Endothelial cell (in vitro differentiated cells): Measurements from ENCODE around the gene MYO18B. TPM values are rescaled to one million over a fixed set of nuclear protein-coding genes. Genes with fewer than 3 reads are reported as not detected.
A peak's percentile ranks its signal among the peaks of the same experiment; 100 is the strongest.

Experiments
- DNase-seq: peaks from one replicate; pipeline ENCODE4 v3.0.0; 2021; ENCODE audit warnings: low spot score
- H3K27ac Mint-ChIP-seq: one replicate; pipeline ENCODE4 v1.8.0; 2021; ENCODE audit warnings: mixed read lengths, inconsistent platforms; ENCODE audit not compliant: unreplicated experiment
- H3K27me3 Mint-ChIP-seq: one replicate; pipeline ENCODE4 v1.8.0; 2021; ENCODE audit warnings: mild to moderate bottlenecking, moderate library complexity, mixed read lengths, inconsistent platforms; ENCODE audit not compliant: unreplicated experiment
- H3K36me3 Mint-ChIP-seq: one replicate; pipeline ENCODE4 v1.8.0; 2021; ENCODE audit warnings: mild to moderate bottlenecking, low read depth, mixed read lengths, inconsistent platforms; ENCODE audit not compliant: unreplicated experiment
- H3K4me1 Mint-ChIP-seq: one replicate; pipeline ENCODE4 v1.8.0; 2021; ENCODE audit warnings: mild to moderate bottlenecking, mixed read lengths, inconsistent platforms; ENCODE audit not compliant: unreplicated experiment
- H3K4me3 Mint-ChIP-seq: one replicate; pipeline ENCODE4 v1.8.0; 2021; ENCODE audit warnings: mild to moderate bottlenecking, mixed read lengths, inconsistent platforms; ENCODE audit not compliant: unreplicated experiment
- H3K9me3 Mint-ChIP-seq: one replicate; pipeline ENCODE4 v1.8.0; 2021; ENCODE audit warnings: mixed read lengths, inconsistent platforms; ENCODE audit not compliant: unreplicated experiment
- total RNA-seq: library from RNA; stranded (reverse); fragmentation: NEBNext Ultra II Directional; extraction: Animal tissue kit (Norgen Biotek cat#: 25700); gene quantifications from one replicate; pipeline ENCODE4 v1.2.1, GENCODE V29; 2021; ENCODE audit not compliant: unreplicated experiment
- TF ChIP-seq, protein P1 (sequence below): fragments of 200-600 bp; sonication (generic); IDR thresholded peaks from one replicate; pipeline ENCODE4 v1.5.0; 2021; ENCODE audit warnings: antibody characterized with exemption; ENCODE audit not compliant: unreplicated experiment

Gene MYO18B
- total RNA-seq, 1 donor from 2014 or later, result not detected

GRCh38 chr22:26056455-26057200 is 314.6 kb downstream of the MYO18B start:
- H3K4me3 Mint-ChIP-seq, result no peak overlapping the region
- H3K27ac Mint-ChIP-seq, result no peak overlapping the region
- TF ChIP-seq, protein P1, sequence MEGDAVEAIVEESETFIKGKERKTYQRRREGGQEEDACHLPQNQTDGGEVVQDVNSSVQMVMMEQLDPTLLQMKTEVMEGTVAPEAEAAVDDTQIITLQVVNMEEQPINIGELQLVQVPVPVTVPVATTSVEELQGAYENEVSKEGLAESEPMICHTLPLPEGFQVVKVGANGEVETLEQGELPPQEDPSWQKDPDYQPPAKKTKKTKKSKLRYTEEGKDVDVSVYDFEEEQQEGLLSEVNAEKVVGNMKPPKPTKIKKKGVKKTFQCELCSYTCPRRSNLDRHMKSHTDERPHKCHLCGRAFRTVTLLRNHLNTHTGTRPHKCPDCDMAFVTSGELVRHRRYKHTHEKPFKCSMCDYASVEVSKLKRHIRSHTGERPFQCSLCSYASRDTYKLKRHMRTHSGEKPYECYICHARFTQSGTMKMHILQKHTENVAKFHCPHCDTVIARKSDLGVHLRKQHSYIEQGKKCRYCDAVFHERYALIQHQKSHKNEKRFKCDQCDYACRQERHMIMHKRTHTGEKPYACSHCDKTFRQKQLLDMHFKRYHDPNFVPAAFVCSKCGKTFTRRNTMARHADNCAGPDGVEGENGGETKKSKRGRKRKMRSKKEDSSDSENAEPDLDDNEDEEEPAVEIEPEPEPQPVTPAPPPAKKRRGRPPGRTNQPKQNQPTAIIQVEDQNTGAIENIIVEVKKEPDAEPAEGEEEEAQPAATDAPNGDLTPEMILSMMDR, result no peak
- H3K27me3 Mint-ChIP-seq, result no peaks in the 10 kb centered on the region
- no peak for DNase-seq
- no peaks in the 10 kb centered on the region for H3K36me3 Mint-ChIP-seq
- H3K9me3 Mint-ChIP-seq, result no peaks in the 10 kb centered on the region
- peaks cover 11% of the 10 kb centered on the region for H3K4me1 Mint-ChIP-seq

DNA sequence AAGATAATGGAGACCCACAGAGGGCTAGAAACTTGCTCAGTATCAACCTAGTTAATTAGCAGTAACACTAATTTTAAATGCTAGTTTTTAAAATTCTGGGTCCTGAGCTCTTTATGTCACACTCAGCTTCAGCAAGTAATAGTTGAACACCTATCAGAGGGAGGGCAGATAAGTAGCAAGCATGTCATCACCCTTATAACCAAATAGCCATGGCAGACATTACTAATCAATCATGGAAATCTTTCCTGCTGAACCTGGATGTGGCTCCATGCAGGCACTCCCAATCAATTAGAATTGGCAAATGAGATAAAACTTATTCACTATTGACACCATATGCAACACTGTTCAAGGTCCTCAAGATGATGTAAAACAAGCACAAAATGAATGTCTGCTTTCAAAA is 315.7 kb downstream of the MYO18B start:
- peaks cover 11% of the 10 kb centered on the region for H3K4me1 Mint-ChIP-seq
- no peaks in the 10 kb centered on the region for H3K36me3 Mint-ChIP-seq
- TF ChIP-seq, protein P1, result no peak
- no peaks in the 10 kb centered on the region for H3K27me3 Mint-ChIP-seq
- no peak overlapping the region for H3K27ac Mint-ChIP-seq
- no peak for DNase-seq
- no peak overlapping the region for H3K4me3 Mint-ChIP-seq
- H3K9me3 Mint-ChIP-seq, result no peaks in the 10 kb centered on the region

GRCh38 chr22:26064048-26064447 is 322.1 kb downstream of the MYO18B start:
- no peaks in the 10 kb centered on the region for H3K9me3 Mint-ChIP-seq
- H3K4me1 Mint-ChIP-seq, result peaks cover 38% of the 10 kb centered on the region
- no peak overlapping the region for H3K27ac Mint-ChIP-seq
- DNase-seq, result no peak
- TF ChIP-seq, protein P1, result no peak
- H3K4me3 Mint-ChIP-seq, result no peak overlapping the region
- no peaks in the 10 kb centered on the region for H3K27me3 Mint-ChIP-seq
- H3K36me3 Mint-ChIP-seq, result no peaks in the 10 kb centered on the region

GRCh38 chr22:26065847-26066246 is 323.9 kb downstream of the MYO18B start:
- TF ChIP-seq, protein P1, result no peak
- Mint-ChIP-seq H3K4me3 (no peak overlapping the region), H3K36me3 (no peaks in the 10 kb centered on the region), H3K9me3 (no peaks in the 10 kb centered on the region), H3K27ac (no peak overlapping the region), H3K27me3 (no peaks in the 10 kb centered on the region), H3K4me1 (peaks cover 35% of the 10 kb centered on the region)
- DNase-seq, result no peak

- Mint-ChIP-seq H3K36me3 (no peaks in the 10 kb centered on the region), H3K4me1 (peaks cover 35% of the 10 kb centered on the region), H3K27ac (no peak overlapping the region), H3K4me3 (no peak overlapping the region), H3K9me3 (no peaks in the 10 kb centered on the region), H3K27me3 (no peaks in the 10 kb centered on the region)
- TF ChIP-seq, protein P1, result no peak
- peak; percentile 13 for DNase-seq
Observed at GRCh38 chr22:26066534-26066933, 324.5 kb downstream of the MYO18B start.
